Mammary epithelial cell (primary cell): ENCODE measurements around the gene OR52H1.

Experiments
- EZH2 ChIP-seq: IDR thresholded peaks from 2 replicates; pipeline ENCODE4 v1.6.1; 2012; ENCODE audit warnings: low read length, inconsistent platforms, borderline replicate concordance
- TF ChIP-seq, protein P1 (sequence below), 2 donors: IDR thresholded peaks in 1 of 2; conservative IDR thresholded peaks in 1 of 2; 2 replicates each; pipeline ENCODE4 v1.5.1; 2011 to 2012; ENCODE audit warnings: inconsistent platforms in 2 of 2, low read length in 2 of 2, mild to moderate bottlenecking in 2 of 2, control low read depth in 1 of 2, low read depth in 1 of 2; ENCODE audit not compliant: insufficient read depth in 1 of 2; ENCODE audit errors: extremely low read depth in 1 of 2

- TF ChIP-seq, protein P1, sequence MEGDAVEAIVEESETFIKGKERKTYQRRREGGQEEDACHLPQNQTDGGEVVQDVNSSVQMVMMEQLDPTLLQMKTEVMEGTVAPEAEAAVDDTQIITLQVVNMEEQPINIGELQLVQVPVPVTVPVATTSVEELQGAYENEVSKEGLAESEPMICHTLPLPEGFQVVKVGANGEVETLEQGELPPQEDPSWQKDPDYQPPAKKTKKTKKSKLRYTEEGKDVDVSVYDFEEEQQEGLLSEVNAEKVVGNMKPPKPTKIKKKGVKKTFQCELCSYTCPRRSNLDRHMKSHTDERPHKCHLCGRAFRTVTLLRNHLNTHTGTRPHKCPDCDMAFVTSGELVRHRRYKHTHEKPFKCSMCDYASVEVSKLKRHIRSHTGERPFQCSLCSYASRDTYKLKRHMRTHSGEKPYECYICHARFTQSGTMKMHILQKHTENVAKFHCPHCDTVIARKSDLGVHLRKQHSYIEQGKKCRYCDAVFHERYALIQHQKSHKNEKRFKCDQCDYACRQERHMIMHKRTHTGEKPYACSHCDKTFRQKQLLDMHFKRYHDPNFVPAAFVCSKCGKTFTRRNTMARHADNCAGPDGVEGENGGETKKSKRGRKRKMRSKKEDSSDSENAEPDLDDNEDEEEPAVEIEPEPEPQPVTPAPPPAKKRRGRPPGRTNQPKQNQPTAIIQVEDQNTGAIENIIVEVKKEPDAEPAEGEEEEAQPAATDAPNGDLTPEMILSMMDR (conservative IDR thresholded peaks at IDR 0.05 in 1 of 2, IDR thresholded peaks at IDR 0.05 in 1 of 2; ENCODE audit: extremely low read depth in 1 of 2, insufficient read depth in 1 of 2, low read depth in 1 of 2, low read length in 2 of 2), result no peak
- no peak for TF ChIP-seq EZH2
Measured at GRCh38 chr11:5507177-5507932, 41.0 kb downstream of the OR52H1 start.
